B cell (primary cell): ENCODE measurements around the gene CLRN1.

ENCODE experiments used
- CTCF ChIP-seq: fragments of 200-600 bp; IDR thresholded peaks from one replicate; pipeline ENCODE4 v1.8.0; 2022; ENCODE audit warnings: antibody characterized with exemption, mild to moderate bottlenecking
- EZH2 ChIP-seq: IDR thresholded peaks from 2 replicates; pipeline ENCODE4 v1.6.1; 2012; ENCODE audit warnings: borderline replicate concordance, low read depth, mild to moderate bottlenecking, moderate library complexity, low read length; ENCODE audit not compliant: insufficient read depth, poor library complexity, severe bottlenecking

- TF ChIP-seq CTCF (no peak), EZH2 (no peak)
Observed at GRCh38 chr3:150998996-150999395, 26.5 kb upstream of the CLRN1 start.
